Measurements from ENCODE around the gene TULP1.
"Not testable (repeated sequence)": the region's sequence is repeated elsewhere in the genome, so short reads cannot be mapped to it uniquely, and the experiment has no call there.

TULP1 gene

DNA sequence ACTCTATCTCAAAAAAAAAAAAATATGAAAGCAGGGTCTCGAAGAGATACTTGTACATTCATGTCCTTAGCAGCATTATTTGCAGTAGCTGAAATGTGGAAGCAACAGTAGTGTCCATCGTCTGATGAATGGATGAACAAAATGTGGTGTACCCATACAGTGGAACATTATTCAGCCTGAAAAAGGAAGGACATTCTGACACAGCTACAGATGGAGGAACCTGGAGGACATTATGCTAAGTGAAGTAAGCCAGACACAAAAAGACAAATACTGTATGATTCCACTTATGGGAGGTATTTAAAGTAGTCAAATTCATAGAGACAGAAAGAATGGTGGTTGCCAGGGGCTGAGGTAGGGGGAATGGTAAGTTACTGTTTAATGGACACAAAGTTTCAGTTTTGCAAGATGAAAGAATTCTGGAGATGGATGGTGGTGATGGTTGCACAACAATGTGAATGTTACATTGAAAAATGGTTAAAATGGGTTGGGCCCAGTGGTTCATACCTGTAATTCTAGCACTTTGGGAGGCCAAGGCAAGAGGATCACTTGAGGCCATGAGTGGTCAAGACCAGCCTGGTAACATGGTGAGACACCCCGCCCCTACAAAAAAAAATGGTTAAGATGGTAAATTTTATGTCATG lies 11.8 kb upstream of the TULP1 start:
- Histone ChIP-seq H3K27me3 (no peaks in the 10 kb centered on the region), H3K9me3 (replicated peaks in 1 of 11) (no peaks in the 10 kb centered on the region), H3K4me1 (peaks cover 0 to 19% (median 12%) of the 10 kb centered on the region in 10 experiments; a peak in 15 of 20 replicates), H4K20me1 (no peaks in the 10 kb centered on the region; a peak in 1 of 22 replicates), H3K9ac (no peak overlapping the region), H3K4me2 (no peak overlapping the region), H3K36me3 (no peaks in the 10 kb centered on the region), H3K4me3 (no peak overlapping the region), H3K27ac (no peak overlapping the region)
- TF ChIP-seq Cebpa-rat (IDR thresholded peaks at IDR 0.05) = no peak

DNA sequence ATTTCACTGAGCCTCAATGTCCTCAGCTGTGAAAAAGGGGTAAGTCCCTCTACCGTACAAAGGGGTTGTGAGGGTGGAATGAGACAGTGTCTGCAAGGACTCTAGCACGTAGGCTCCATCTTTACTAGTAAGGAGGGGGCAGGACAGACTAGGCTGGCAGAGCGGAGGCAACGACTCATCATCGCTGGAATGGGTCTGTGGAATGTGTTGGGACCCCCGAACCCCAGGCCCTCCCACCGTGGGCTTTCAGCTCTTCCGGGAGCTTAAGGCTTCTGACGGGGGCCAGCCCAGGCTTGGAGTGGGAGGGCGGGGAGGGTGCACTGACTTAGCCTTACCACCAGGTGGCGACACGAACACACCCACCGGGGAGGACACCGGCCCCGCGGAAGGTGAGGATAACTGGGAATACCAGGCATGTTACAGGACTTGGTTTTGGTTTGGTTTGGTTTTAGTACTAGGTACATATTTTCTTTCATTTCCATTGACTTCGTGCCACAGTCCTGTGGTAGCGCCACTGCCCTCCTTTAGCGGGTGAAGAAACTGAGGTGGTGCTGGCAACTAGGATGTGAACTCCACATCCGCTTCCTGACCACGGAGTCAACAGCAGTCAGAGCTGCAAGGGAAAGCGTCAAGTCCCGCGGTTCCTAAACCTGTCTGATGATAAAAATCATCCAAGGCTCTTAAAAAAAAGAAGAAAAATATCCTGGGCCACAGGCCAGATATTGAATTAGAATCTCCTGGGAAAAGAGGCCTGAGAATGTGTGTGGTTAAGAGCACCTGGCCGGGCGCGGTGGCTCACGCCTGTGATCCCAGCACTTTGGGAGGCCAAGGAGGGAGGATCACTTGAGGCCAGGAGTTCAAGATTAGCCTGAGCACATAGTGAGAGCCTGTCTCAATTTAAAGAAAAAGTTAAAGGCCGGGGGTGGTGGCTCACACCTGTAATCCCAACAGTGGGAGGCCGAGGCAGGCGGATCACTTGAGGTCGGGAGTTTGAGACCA lies 10.3 kb upstream of the TULP1 start:
- TF ChIP-seq Cebpa-rat (IDR thresholded peaks at IDR 0.05) = no peak
- Histone ChIP-seq H3K27ac (peak overlapping the region in 2 of 11 experiments; percentile 5 to 40; a peak in 5 of 22 replicates), H3K9me3 (replicated peaks in 1 of 11) (no peaks in the 10 kb centered on the region), H3K36me3 (no peaks in the 10 kb centered on the region), H4K20me1 (no peaks in the 10 kb centered on the region), H3K4me1 (peaks cover 0 to 19% (median 12%) of the 10 kb centered on the region in 10 experiments; a peak in 15 of 20 replicates), H3K4me2 (peak overlapping the region; percentile 52 to 72 (median 62)), H3K4me3 (peak overlapping the region in 8 of 10 experiments; percentile 15 to 55 (median 40); a peak in 9 of 20 replicates), H3K9ac (peak overlapping the region in 3 of 11 experiments; percentile 11 to 48 (median 47); a peak in 3 of 22 replicates), H3K27me3 (no peaks in the 10 kb centered on the region)

DNA sequence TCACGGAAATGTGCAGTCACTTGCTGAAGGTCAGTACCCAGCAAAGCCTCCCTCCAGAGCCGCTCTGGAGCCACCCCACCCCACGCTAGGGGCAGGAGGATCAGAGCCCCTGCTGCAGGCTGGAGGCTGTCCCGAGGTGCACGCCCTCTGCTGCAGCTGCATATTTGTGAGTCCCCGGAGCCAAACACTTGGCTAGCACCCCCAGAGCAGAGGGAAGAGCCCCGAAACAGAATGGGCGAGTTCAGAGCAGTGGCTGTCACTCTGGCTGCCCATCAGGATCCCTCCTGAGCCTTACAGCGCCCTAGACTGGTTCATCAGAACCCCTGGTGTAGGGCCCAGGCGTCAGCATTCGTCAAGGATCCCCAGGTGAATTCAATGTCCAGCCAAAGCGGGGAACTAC lies 9.5 kb upstream of the TULP1 start:
- no peaks in the 10 kb centered on the region for H3K9me3 ChIP-seq (replicated peaks in 1 of 11)
- peak overlapping the region in 9 of 11 experiments; percentile 52 to 67 (median 62); a peak in 12 of 22 replicates for H3K4me2 ChIP-seq
- no peak for TF ChIP-seq Cebpa-rat (IDR thresholded peaks at IDR 0.05)
- H3K4me3 ChIP-seq = no peak overlapping the region
- H3K36me3 ChIP-seq = no peaks in the 10 kb centered on the region
- no peaks in the 10 kb centered on the region for H4K20me1 ChIP-seq
- peak overlapping the region in 2 of 11 experiments; percentile 11 to 47; a peak in 2 of 22 replicates for H3K9ac ChIP-seq
- peak overlapping the region in 1 of 11 experiments; percentile 5; a peak in 3 of 22 replicates for H3K27ac ChIP-seq
- H3K4me1 ChIP-seq = peaks cover 0 to 19% (median 12%) of the 10 kb centered on the region in 10 experiments; a peak in 15 of 20 replicates
- H3K27me3 ChIP-seq = no peaks in the 10 kb centered on the region

DNA sequence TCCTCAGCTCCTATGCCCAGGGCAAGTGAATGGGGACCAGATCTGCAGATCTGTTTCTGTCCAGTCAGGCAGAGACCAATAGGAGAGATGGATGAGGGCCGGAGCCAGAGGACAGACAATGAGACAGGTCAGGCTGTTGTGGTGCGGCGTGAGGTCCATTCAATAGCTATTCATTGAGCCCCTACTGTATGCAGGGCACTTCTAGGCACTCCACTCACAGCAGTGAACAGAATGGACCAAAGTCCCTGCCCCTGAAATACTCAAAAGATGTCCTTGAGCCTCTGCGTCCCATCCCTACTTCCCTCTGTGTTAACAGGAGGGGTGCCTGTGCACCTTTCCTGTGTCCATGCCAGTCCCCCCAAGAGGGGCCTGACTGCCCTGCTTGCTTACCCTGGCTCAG lies 8.5 kb upstream of the TULP1 start:
- no peaks in the 10 kb centered on the region for H4K20me1 ChIP-seq
- H3K9me3 ChIP-seq (replicated peaks in 1 of 11) = no peaks in the 10 kb centered on the region
- H3K4me3 ChIP-seq = no peak overlapping the region
- peaks cover 0 to 19% (median 12%) of the 10 kb centered on the region in 10 experiments; a peak in 15 of 20 replicates for H3K4me1 ChIP-seq
- no peak overlapping the region for H3K4me2 ChIP-seq
- H3K27ac ChIP-seq = no peak overlapping the region
- H3K27me3 ChIP-seq = no peaks in the 10 kb centered on the region
- no peak overlapping the region for H3K9ac ChIP-seq
- TF ChIP-seq Cebpa-rat (IDR thresholded peaks at IDR 0.05) = no peak
- no peaks in the 10 kb centered on the region for H3K36me3 ChIP-seq

DNA sequence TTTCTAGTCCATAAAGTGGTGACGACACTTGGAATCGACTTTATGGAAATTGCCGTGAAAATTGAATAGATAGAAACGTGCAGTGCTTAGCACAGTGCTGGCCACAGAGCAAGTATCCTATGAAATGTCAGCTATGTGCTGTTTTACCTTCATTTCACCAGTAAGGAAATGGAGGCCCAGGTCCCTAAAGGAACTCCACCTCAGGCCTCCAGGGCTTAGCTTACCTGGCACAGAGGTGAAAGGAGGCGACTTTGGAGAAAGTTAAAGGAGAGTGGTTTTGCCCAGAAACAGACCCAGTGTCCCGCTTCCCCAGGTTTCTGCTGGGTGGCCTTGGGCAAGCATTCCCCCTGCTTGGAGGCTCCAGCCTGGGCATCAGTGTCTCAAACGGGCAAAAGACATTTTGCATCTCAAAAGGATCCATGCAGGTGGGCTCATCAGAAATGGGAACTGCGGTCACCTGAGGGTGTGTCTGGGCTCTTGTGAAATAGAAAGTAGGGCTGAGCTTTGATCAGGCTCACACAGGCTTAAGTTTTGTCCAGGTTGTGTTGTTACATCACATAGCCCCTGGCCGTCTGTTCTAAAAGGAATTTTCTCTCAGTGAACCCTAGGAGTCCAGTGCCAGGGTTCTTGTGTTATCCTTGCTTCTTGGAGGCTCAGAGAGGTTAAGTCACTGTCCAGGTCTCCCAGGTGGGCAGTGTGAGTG lies 6.8 kb upstream of the TULP1 start:
- Histone ChIP-seq H3K36me3 (no peaks in the 10 kb centered on the region), H3K9ac (no peak overlapping the region), H3K9me3 (replicated peaks in 1 of 11) (no peaks in the 10 kb centered on the region), H3K4me1 (peaks cover 0 to 19% (median 12%) of the 10 kb centered on the region in 10 experiments; a peak in 15 of 20 replicates), H3K27ac (no peak overlapping the region), H3K27me3 (no peaks in the 10 kb centered on the region), H3K4me3 (no peak overlapping the region), H4K20me1 (no peaks in the 10 kb centered on the region), H3K4me2 (no peak overlapping the region)
- no peak for TF ChIP-seq Cebpa-rat (IDR thresholded peaks at IDR 0.05)

DNA sequence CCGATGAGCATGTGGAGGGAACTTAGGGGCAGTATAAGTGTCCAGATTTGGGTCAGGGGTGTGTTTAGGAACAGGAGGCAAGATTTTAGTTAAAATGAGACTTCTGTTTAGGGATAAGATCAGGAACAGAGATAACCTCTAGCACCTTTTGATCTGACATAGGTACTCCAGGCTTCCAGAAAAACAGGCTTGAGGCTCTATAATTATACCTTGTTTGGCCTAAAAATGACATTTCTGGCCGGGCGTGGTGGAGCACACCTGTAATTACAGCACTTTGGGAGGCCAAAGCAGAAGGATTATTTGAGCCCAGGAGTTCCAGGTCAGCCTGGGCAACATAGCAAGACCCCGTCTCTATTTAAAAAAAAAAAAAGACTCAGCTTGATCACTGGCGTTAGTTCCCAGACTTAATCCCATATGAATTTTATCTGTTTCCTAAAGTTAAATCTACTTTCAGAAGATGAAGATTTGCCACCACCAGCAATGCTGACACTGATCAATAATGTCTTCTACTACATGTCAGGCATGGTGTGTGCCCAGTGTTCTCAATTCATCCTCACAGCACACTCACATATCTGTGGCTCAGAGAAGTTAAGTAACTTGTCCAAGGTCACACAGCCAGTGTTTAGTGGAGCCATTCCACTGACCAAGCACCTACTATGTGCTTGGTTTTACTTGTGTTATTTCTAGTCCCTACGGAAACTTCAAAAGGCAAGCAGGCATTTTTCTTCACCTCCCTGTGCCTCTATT lies 6.0 kb upstream of the TULP1 start:
- TF ChIP-seq Cebpa-rat (IDR thresholded peaks at IDR 0.05) = no peak
- Histone ChIP-seq H3K9me3 (replicated peaks in 1 of 11) (no peaks in the 10 kb centered on the region), H3K4me3 (no peak overlapping the region), H3K4me1 (peaks cover 0 to 18% (median 12%) of the 10 kb centered on the region in 10 experiments; a peak in 15 of 20 replicates), H3K9ac (no peak overlapping the region), H3K4me2 (no peak overlapping the region), H3K27me3 (no peaks in the 10 kb centered on the region), H3K27ac (no peak overlapping the region), H4K20me1 (no peaks in the 10 kb centered on the region), H3K36me3 (no peaks in the 10 kb centered on the region)

DNA sequence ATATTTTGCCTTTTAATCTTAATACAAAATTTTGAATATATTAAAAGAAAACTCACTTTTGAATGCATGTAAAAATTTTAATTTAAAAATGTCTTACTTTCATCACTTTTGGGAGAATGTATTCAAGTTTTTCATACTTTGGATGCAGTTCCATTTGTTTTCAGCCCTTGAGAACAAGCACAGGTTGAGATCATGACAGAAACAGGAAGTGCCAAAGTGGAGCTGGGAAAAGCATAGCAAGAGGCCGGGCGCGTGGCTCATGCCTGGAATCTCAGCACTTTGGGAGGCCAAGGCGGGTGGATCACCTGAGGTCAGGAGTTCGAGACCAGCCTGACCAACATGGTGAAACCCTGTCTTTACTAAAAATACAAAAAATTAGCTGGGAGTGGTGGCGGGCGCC lies 5.3 kb upstream of the TULP1 start:
- not testable (repeated sequence) for H3K27me3 ChIP-seq; H4K20me1 ChIP-seq; H3K27ac ChIP-seq; H3K4me2 ChIP-seq; H3K9me3 ChIP-seq (replicated peaks in 1 of 11); H3K4me1 ChIP-seq; H3K4me3 ChIP-seq; H3K9ac ChIP-seq; H3K36me3 ChIP-seq

DNA sequence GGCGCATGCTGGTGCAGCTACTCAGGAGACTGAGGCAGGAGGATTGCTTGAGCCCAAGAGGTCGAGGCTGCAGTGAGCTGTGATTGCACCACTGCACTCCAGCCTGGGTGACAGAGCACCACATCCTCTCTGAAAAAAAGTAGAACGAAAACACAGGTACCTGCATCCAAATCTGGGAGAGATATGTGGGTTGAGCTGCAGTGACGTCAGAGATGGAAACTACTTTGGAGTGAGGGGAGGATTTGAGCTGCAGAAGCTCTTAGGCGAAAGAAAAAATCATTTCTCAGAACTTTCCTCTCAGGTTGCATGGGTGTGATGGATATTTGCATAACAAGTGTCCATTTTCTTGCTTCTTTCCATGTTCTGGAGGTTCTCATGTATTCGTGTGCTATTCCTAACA lies 4.0 kb upstream of the TULP1 start:
- Histone ChIP-seq H3K27ac (no peak overlapping the region), H3K27me3 (peaks cover 7 to 16% (median 14%) of the 10 kb centered on the region in 11 experiments), H3K36me3 (no peaks in the 10 kb centered on the region), H3K4me1 (peaks cover under 1 to 6% (median 5%) of the 10 kb centered on the region in 10 experiments; a peak in 19 of 20 replicates), H3K4me3 (no peak overlapping the region), H3K9ac (no peak overlapping the region), H3K4me2 (no peak overlapping the region), H3K9me3 (replicated peaks in 1 of 11) (no peaks in the 10 kb centered on the region), H4K20me1 (no peaks in the 10 kb centered on the region)
- no peak for TF ChIP-seq Cebpa-rat (IDR thresholded peaks at IDR 0.05)

DNA sequence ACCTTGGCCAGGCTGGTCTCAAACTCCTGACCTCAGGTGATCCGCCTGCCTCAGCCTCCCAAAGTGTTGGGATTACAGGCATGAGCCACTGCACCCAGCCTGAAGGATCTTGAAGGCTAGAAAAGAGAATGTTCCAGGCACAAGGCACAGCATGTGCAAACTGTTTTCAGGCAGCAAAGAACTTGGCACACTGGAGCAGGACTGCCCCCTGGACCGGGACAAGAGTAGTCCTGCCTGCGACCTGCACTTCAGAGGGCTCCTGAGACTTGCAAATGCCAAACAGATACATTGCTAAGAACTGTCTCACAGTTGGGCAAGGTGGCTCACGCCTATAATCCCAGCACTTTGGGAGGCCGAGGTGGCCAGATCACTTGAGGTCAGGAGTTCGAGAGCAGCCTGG lies 3.2 kb upstream of the TULP1 start:
- not testable (repeated sequence) for H3K4me3 ChIP-seq; H3K9ac ChIP-seq; H3K27ac ChIP-seq; H4K20me1 ChIP-seq; H3K9me3 ChIP-seq (replicated peaks in 1 of 11); H3K36me3 ChIP-seq; H3K4me2 ChIP-seq
- H3K27me3 ChIP-seq = peaks cover 15 to 24% (median 21%) of the 10 kb centered on the region in 11 experiments
- peaks cover 8 to 13% (median 12%) of the 10 kb centered on the region in 10 experiments; a peak in 19 of 20 replicates for H3K4me1 ChIP-seq

Data from BLaER1 treated with 17β-estradiol and CSF1 and Interleukin-3, amounts not matched to agents 10 nM and 100 nM (cell line).